Stimulated activated CD8-positive, alpha-beta memory T cell treated with anti-CD3 and anti-CD28 coated beads, Interleukin-12 subunit alpha, Interleukin-12 subunit beta, amount 100 ng/mL, for 24 hours (primary cell): ENCODE data around the gene SPRY4.
"Not testable (repeated sequence)": the region's sequence is repeated elsewhere in the genome, so short reads cannot be mapped to it uniquely, and the experiment has no call there.

ENCODE experiments used
- DNase-seq: peaks from one replicate; pipeline ENCODE4 v3.0.0-alpha.2; 2020; ENCODE audit errors: extremely low read depth

Gene SPRY4

GRCh38 chr5:142324871-142325724 lies at the start of gene SPRY4:
Gene SPRY4 (minus strand): TSS chr5:142325021. CDS start chr5:142315108, 9,913 bp downstream.
- peak; percentile 59 for DNase-seq

GRCh38 chr5:142368529-142368928 lies 43.7 kb upstream of the SPRY4 start:
- no peak for DNase-seq

GRCh38 chr5:142366007-142366406 lies 41.2 kb upstream of the SPRY4 start:
- DNase-seq = no peak

- DNase-seq = no peak
Measured at GRCh38 chr5:142364251-142365145, 39.7 kb upstream of the SPRY4 start.

- DNase-seq = no peak
Measured at GRCh38 chr5:142363619-142363963, 38.8 kb upstream of the SPRY4 start.

- not testable (repeated sequence) for DNase-seq
Measured at GRCh38 chr5:142362193-142362592, 37.4 kb upstream of the SPRY4 start.

GRCh38 chr5:142360607-142361120 lies 35.8 kb upstream of the SPRY4 start:
- DNase-seq = no peak

- no peak for DNase-seq
Measured at GRCh38 chr5:142360051-142360498, 35.3 kb upstream of the SPRY4 start.

GRCh38 chr5:142358648-142359047 lies 33.8 kb upstream of the SPRY4 start:
- DNase-seq = no peak

GRCh38 chr5:142358121-142358520 lies 33.3 kb upstream of the SPRY4 start:
- no peak for DNase-seq

- no peak for DNase-seq
Measured at GRCh38 chr5:142357469-142358090, 32.8 kb upstream of the SPRY4 start.

GRCh38 chr5:142356716-142357468 lies 32.1 kb upstream of the SPRY4 start:
- DNase-seq = peak; percentile 78

- DNase-seq = no peak
Measured at GRCh38 chr5:142356349-142356715, 31.5 kb upstream of the SPRY4 start.

- DNase-seq = no peak
Measured at GRCh38 chr5:142353071-142353472, 28.3 kb upstream of the SPRY4 start.

- DNase-seq = no peak
Measured at GRCh38 chr5:142350021-142350420, 25.2 kb upstream of the SPRY4 start.

GRCh38 chr5:142346706-142347105 lies 21.9 kb upstream of the SPRY4 start:
- DNase-seq = no peak

- DNase-seq = not testable (repeated sequence)
Measured at GRCh38 chr5:142344915-142345314, 20.1 kb upstream of the SPRY4 start.

GRCh38 chr5:142343531-142343930 lies 18.7 kb upstream of the SPRY4 start:
- DNase-seq = no peak

GRCh38 chr5:142342128-142342981 lies 17.5 kb upstream of the SPRY4 start:
- DNase-seq = no peak

- no peak for DNase-seq
Measured at GRCh38 chr5:142339781-142340180, 15.0 kb upstream of the SPRY4 start.
